Stimulated activated CD4-positive, alpha-beta T cell treated with anti-CD3 and anti-CD28 coated beads, Interleukin-4, amount 100 ng/mL, for 48 hours (primary cell): ENCODE results near the gene CD3E.
A peak's percentile ranks its signal among the peaks of the same experiment; 100 is the strongest.

Experiments used
- DNase-seq, 2 donors: peaks; one replicate each; pipeline ENCODE4 v3.0.0-alpha.2; 2020; ENCODE audit warnings: low read depth in 2 of 2

CD3E gene

DNA sequence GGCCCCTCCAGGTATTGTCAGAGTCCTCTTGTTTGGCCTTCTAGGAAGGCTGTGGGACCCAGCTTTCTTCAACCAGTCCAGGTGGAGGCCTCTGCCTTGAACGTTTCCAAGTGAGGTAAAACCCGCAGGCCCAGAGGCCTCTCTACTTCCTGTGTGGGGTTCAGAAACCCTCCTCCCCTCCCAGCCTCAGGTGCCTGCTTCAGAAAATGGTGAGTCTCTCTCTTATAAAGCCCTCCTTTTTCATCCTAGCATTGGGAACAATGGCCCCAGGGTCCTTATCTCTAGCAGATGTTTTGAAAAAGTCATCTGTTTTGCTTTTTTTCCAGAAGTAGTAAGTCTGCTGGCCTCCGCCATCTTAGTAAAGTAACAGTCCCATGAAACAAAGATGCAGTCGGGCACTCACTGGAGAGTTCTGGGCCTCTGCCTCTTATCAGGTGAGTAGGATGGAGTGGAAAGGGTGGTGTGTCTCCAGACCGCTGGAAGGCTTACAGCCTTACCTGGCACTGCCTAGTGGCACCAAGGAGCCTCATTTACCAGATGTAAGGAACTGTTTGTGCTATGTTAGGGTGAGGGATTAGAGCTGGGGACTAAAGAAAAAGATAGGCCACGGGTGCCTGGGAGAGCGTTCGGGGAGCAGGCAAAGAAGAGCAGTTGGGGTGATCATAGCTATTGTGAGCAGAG is at the start of gene CD3E:
TSS of gene CD3E (plus strand) at position 163 of the 681 bp plus-strand sequence. CDS start at position 386, 223 bp downstream.
- peak; percentile 47 to 61 for DNase-seq

DNA sequence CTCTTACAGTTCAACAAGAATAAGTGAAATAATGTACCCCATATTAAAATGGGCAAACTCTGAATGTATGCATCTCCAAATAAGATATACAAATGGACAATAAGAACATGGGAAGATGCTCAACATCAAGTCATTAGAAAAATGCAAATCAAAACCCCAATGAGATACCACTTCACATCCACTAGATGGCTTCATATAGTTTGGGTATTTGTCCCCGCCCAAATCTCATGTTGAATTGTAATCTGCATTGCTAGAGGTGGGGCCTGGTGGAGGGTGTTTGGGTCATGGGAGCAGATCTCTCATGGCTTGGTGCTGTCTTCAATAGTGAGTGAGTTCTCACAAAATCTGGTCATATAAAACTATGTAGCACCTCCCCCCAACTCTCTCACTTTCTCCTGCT is 46.1 kb upstream of the CD3E start:
- DNase-seq = no peak

DNA sequence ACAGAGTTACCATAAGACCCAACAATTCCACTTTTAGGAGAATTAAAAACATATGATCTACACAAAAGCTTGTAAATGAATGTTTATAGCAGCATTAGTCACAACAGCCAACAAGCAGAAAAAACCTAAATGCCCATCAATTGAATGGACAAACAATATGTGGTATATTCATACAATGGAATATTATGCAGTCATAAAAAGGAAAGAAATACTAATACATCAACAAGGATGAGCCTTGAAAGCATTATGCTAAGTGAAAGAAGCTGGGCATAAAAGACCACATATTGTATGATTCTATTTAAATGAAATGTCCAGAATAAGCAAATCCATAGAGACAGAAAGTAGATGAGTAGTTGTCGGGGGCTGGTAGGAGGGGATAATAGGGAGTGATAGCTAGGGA is 45.4 kb upstream of the CD3E start:
- DNase-seq = no peak

DNA sequence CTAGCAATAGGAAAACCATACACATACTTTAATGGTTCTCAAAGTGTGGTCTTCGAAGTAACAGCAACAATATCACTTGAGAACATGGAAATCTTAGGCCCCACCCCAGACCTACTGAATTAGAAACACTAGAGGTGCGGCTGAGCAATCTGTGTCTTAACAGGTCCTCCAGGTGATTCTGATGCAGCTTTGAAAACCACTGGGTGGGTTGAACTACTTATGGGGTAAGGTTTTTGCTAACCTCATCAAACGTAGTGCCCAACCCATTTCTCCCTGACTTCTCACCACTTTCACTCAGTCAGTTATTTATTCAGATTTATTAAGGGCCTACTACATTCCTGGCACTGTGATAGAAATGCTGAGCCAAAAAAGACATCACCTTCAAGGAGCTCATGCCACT is 44.2 kb upstream of the CD3E start:
- DNase-seq = no peak

DNA sequence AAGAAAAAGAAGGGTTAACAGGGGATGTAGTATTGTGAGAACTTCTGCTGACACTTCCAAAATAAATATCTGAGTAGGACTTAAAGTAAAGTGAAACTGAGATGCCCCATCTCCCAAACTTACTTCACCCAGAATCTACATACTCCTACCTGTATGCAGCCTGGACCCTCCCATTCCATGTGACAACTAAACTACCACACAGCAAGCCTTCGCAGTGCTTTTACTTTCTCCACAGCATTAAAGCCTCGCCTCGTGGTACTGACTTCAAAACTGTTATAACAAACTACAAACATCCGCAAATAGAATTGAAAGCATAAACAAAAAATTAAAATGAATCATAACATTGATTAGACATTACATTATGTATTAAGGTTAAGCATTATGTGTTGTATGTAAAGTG is 41.4 kb upstream of the CD3E start:
- no peak for DNase-seq

DNA sequence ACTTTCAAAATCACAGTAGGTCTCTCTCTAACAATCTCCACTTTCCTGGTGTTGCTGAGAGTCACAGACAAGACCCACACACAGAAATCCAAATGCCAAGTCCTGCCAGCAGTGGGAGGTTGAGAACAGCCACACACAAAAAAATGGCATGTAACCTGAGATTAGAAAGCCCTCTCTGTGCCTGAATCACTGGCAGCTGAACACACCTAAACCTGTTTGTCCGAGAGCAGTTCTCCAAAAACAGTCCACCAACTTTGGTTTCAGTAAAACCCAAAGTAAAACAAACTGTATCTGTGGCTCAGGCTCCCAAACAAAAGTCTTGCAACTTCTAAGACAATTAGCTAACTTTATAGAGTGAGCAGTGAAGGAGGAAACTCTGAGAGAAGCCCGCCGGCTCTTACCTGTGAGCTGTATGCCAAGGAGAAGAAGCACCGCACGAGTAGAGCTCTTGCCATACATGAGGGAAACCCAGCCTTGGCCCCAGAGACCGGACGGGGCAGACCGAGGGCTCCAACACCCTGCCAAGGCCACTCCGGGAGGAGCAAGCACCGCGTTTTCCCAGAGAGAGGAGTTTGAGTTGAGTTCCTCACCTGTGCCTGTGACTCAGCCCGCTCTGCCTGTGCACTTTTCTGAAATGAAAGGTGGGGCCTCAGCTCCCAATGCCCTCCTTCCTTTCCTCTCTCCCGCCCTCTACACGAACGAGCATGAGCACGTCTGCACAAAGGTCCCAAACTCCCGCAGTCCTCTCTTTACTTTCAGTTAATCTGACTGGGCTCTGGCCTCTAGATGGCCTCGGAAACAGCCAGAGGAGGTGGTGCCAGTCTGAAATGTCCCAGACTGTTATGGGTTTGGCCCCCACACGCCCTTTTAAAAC is 40.6 kb upstream of the CD3E start, which contains the start of gene MPZL2:
TSS of gene MPZL2 (minus strand) at position 603 of the 874 bp plus-strand sequence. CDS start at position 459, 144 bp downstream.
- no peak for DNase-seq

DNA sequence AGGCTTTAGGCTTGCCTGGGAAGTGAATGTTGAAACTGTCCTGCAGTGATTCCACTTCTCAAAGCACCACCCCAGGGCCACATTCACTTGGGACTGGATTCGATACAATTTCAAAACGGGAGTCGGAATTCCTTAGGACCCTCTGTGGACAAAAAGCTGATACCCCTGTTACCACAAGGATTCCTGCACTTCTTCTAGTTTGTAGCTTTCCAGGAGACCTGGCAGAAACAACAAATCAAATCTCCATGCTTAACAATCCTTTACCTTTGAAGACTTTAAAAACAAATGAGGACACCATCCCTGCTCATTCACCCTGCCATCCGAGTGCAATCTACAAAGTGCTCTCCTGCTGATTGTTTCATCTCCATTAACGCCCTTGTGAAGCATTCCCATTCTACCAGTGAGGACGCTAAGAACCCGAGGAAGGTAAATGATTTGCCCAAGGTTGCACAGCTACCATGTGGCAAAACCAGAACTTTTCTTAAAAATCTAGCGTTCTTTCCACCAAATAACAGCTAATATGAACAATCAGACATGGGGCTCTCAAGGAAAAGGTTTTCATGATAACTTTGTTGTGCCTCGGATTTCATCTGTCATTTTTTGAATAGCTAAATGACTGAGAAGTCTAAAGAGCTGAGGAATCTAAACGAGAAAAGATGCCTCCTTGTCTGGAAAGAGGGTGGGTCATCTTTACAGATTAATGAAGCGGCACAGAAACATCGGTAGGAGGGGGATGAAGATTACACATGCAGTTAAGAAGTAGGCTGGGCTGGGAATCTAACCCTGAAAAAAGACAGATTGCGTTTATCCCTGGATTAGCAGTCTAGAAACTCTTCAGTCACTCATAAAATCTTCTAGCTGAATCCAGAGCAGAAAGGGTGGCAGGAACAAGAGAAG is 39.7 kb upstream of the CD3E start:
- no peak for DNase-seq

DNA sequence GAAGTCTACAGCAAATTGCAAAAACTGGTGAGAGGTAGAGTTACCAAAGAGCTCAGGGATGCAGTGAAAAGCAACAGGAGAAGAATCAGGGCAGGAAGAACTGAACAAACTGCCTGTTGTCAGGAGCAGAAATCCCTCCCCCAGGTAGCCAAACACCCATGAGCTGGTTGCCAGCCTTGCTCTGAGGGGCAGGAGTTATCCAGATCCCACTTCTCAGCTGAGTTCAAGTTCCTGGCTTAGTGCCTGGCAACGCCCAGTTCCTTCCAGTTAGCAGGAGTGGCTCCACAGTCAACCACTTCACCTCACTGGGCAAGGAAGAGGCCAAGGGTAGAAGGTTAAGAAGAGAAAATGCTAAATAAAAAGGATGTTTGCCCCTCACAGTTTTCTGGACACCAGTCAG is 38.6 kb upstream of the CD3E start:
- DNase-seq = no peak

DNA sequence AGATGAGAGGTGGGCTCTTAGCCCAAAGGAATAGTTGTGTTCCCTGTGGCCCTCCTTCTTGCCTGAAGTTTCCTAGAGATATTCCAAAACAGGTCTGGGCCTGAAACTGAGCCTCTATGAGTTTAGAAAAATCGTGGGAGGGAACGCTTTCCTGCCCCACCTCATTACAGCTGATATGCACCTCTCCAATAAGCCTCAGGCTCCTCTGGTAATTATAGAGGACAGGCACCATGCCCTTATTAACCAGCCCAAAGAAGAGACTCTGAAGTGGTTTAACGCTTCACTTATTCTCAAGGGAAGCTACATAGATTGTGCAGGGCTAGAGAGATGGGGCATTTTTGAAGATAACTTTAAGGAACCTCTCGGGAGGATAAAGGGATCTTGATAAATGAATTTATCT is 37.0 kb upstream of the CD3E start:
- no peak for DNase-seq

DNA sequence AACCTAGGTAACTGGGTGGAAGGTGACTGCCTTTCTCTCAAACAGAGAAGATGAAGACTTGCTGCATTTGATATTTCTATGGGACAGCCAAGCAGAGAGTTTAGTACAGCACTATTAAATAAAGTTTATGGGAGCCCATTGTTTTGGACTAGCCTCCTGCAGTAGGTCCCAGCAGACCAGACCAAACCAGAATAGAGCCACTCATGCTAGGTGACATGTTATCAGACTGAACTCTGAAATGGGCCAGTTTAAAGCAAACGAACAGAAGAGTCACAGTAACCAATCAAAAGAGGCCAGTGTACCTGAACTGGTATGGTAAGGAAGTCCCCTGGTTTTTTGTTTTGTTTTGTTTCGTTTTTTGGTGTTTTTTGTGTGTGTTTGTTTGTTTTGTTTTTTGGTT is 32.5 kb upstream of the CD3E start:
- DNase-seq = no peak

DNA sequence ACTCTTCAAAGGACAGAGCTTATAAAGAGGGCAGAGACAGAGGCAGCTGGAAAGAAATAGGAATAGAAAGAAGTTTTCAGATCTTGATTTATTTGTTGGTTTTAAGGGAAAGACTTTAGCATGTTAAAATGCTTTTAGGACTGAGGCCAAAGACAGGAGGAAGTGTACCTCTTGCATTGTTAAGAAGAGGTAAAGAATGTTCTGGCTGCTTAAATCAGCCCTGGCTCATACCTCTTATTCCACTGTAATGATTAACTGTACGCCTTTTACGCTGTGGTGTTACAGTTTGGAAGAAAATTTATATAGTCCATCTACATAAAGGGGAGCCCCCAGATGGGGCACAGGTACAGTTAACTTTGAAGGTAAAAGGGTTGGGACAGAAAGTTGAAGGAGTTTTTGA is 30.3 kb upstream of the CD3E start:
- no peak for DNase-seq

DNA sequence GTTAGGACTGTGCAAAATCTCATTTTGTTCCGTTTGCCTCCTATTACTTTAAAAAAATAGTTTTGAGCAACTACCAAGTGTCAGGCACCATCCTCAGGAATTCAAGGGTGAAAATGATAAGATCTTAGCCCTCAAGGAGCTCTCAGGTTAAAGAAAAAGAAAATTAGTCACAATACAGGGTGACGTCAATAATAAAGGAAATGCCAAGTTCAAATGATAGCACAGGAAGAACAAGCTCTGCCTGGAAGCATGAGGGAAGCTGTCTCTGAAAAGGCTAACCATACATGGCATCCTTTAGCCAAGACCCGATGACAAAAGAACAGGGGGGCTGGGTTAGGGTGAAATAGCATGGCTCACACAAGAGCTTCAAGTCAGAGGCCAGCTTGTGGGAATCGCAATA is 29.4 kb upstream of the CD3E start:
- no peak for DNase-seq

DNA sequence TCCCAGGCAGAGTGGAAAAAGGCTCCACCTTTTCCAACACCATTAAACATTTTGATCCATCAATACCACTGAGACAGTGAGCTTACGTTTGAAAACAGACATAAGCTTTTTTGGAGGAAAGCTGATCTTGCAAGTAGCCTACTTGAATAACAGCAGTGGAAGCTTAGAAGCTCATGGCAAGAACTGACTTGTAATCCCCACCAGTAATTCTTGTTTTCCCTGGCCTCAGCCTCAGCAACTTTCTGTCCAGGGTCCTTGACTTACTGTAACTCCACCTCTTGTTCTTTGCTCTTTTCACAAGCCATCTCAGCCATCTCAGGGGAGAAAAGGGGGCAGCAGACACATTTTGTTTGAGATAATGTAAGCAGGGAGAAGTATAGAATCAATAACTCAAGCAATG is 28.1 kb upstream of the CD3E start:
- no peak for DNase-seq

DNA sequence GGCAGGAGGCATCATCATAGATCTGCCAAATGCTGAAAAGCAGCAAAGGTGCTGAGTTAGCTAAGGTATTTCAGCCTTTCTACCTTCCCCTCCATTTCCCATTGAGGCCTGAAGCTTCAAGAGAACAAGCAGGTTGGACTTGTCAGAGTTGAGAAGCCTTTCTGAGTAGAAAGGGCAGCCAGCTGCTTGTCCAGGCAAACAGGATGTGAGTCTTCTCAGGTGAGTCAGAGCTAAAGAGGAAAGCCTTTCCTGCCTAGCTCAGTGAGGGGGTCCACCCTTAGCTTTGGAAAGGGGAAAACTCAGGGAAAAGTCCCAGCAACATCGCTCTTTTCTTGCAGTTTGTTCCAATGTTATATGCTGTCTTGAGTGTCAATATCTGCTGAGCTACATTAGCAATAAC is 27.2 kb upstream of the CD3E start:
- DNase-seq = no peak

DNA sequence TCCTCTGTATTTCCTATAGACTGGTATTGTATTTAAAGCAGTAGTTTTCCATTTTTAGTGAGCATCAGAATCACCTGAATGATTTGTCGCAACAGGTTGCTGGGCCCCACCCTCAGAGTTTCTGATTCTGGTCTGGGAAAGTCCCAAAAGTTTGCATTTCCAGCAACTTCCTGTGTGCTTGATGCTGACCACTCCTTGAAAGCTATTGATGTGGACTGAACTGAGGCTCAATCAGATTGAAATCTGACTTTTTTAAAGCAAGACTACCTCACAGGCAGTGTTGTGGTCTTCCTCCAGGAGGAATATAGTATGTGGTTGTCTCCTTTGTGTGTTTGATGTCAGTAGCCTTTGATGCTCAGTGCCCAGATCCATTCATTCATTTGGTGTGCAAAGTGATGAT is 23.2 kb upstream of the CD3E start:
- DNase-seq = no peak

DNA sequence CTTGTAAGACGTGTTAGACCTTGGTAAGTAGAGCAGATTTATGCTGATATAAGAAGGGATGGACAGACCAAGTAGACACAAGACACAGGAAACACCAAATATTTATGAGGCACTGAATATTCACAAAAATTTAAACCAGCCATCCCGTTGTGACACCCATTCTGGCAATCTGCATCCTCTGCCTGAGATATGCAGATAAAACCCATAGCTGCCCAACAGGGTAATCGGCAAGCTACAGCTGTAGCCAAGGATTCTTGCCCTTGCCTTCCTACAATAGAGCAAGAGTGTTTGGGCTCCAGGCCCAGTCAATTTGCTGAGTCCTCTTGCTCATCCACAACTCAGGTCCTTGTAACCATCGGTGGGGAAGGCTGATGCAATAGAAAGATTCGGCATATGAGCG is 21.9 kb upstream of the CD3E start:
- no peak for DNase-seq

DNA sequence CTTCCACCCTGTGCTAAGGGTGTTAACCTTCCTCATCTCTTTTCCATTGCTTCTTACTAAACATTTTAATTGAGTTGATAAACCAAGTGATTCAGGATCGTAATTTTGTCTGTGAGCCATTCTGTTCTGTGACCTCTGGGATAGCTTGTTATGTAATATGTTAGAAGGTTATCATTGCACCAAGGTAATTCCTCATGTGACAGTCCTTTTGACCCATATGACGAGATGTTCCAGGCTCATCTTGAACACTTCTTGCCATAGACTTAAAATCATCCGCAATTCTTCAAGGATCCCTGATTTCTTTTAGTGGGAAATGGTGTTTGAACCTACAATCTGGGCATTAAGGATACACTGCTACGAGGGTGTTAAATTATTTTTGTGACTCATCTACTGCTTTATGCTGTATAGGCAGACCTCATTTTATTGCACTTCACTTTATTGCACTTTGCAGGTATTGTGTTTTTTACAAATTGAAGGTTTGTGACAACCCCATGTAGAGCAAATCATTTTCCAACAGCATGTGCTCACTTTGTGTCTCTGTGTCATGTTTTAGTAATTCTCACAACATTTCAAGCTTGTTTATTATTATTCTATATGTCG is 21.4 kb upstream of the CD3E start:
- DNase-seq = no peak

DNA sequence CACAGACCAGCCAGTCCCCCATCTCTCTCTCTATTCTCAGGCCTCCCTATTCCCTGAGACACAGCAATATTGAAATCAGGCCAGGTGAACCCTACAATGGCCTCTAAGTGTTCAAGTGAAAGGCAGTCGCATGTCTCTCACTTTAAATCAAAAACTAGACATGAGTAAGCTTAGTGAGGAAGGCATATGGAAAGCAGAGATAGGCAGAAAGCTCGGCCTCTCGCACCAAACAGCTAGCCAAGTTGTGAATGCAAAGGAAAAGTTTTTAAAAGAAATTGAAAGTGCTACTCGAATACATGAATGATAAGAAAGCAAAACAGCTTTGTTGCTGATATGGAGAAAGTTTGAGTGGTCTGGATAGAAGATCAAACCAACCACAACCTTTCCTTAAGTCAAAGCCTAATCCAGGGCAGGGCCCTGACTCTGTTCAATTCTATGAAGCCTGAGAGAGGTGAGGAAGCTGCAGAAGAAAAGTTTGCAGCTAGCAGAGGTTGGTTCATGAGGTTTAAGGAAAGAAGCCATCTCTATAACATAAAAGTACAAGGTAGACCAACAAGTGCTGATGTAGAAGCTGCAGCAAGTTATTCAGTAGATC is 20.7 kb upstream of the CD3E start:
- no peak for DNase-seq

DNA sequence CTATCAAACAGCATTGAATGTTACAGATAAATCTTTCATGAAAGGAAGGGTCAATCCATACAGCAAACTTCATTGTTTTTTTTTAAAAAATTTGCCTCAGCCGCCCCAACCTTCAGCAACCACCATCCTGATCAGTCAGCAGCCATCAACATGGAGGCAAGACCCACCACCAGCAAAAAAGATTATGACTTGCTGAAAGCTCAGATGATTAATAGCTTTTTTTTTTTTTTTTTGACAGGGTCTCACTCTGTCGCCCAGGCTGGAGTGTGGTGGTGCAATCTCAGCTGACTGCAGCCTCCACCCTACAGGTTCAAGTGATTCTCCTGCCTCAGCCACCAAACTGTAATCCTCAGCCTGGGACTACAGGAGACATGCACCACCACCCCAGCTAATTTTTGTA is 18.0 kb upstream of the CD3E start:
- no peak for DNase-seq

DNA sequence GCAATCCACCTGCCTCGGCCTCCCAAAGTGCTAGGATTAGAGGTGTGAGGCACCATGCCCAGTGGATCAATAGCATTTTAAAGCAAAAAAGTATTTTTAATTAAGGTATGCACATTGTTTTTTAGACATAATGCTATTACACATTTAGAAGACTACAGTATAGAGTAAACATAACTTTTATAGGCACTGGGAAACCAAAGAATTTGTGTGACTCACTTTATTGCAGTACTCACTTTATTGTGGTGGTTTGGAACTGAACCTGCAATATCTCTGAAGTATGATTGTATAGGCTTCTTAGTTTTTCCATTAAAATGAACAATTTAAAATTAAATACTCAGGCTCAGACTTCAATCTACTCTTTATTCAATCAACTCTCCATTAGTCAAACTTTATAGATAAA is 17.5 kb upstream of the CD3E start:
- DNase-seq = no peak

DNA sequence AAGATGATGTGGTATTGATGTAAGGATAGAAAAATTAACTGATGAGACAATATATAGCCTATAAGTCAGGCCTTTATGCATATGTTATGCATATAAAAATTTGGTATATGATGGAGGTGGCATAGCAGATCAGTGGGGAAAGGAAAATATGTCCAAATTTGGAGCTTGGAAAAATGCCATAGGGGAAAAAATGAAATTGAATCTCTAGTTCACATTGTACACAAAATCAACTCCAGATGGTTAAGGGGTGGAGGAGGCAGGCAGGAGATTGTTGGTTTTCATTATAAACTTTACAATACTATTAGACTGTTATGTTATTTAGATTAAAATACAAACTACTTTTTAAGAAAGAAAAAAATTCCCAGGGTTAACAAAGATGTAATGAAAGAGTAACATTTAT is 15.1 kb upstream of the CD3E start:
- DNase-seq = no peak
